ENCODE results near the gene ITPKA. TPM values are rescaled to one million over a fixed set of nuclear protein-coding genes. Genes with fewer than 3 reads are reported as not detected.
"Not testable (repeated sequence)": the region's sequence is repeated elsewhere in the genome, so short reads cannot be mapped to it uniquely, and the experiment has no call there.

Gene ITPKA
- polyA plus RNA-seq, 1 donor (not counting 4 experiments of a cell fraction or from before 2014, with no cell fraction given): 0.12 TPM

DNA sequence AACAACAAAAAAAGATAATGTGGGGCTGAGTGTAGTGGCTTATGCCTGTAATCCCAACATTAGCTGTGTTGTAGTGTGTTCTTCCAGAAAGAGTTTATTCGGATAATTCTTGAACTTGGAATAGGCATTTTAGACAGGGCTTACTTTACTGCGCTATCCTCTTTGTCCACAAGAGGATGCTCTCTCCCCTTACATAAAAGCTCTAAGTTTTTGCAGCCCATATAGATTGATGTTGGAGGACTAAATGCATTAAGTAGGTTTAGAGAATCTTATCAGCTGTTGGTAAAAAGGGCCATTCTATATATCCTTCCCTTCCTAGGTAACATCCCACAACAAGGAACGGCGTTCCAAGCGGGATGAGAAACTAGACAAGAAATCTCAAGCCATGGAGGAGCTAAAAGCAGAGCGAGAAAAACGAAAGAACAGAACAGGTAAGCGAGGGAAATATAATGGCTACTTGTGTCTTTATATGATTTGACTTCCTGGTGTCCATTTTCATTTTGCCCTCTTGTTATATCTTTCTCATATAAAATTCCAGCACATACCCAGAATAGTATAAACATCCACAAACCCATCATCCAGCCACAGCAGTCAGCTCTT, 27.8 kb upstream of the ITPKA start:
- H2AFZ ChIP-seq (ENCODE audit: control insufficient read depth, low read length): no peak overlapping the region
- no peaks in the 10 kb centered on the region for H3K4me1 ChIP-seq (ENCODE audit: control insufficient read depth, extremely low read depth, insufficient read depth, low read length)
- H3K4me2 ChIP-seq (ENCODE audit: control insufficient read depth, extremely low read depth, insufficient read depth, low read depth, low read length): no peak overlapping the region
- dilution Hi-C loops (cut with MboI; ENCODE audit: extremely low pct_ligation_motif_present, low sequenced_read_pairs): no loop called here
- no peaks in the 10 kb centered on the region for H3K9me3 ChIP-seq (ENCODE audit: control insufficient read depth, low read depth, low read length)
- FAIRE-seq (no peak), DNase-seq (ENCODE audit: low read depth, low spot score) (no peak)
- peaks cover 8 to 14% of the 10 kb centered on the region in 2 experiments for H3K36me3 ChIP-seq (ENCODE audit: control insufficient read depth in 2 of 2, extremely low read depth in 1 of 2, insufficient read depth in 2 of 2, low read length in 2 of 2)
- no peak for TF ChIP-seq EZH2 (IDR thresholded peaks at IDR 0.05; ENCODE audit: low read length)
- TF ChIP-seq CTCF (optimal IDR thresholded peaks at IDR 0.05 in 1 of 3, IDR thresholded peaks at IDR 0.05 in 1 of 3, conservative IDR thresholded peaks at IDR 0.05 in 1 of 3; ENCODE audit: extremely low read depth in 1 of 3, insufficient read depth in 2 of 3, low read length in 3 of 3): peak in 2 of 3 experiments; percentile 89 to 96
- no peaks in the 10 kb centered on the region for H3K27me3 ChIP-seq (ENCODE audit: control insufficient read depth, extremely low read depth, insufficient read depth, low read length)
- H3K4me3 ChIP-seq (ENCODE audit: control insufficient read depth in 2 of 3, extremely low read depth in 1 of 3, insufficient read depth in 2 of 3, low read depth in 1 of 3, low read length in 3 of 3): no peak overlapping the region
- H3K79me2 ChIP-seq (ENCODE audit: control insufficient read depth, insufficient read depth, low read length): peaks cover 2% of the 10 kb centered on the region
- no peaks in the 10 kb centered on the region for H3K9me1 ChIP-seq (ENCODE audit: control insufficient read depth, extremely low read depth, insufficient read depth, low read length)
- H4K20me1 ChIP-seq (ENCODE audit: control insufficient read depth, extremely low read depth, insufficient read depth, low read length): no peaks in the 10 kb centered on the region
- no peak overlapping the region for H3K27ac ChIP-seq (ENCODE audit: control insufficient read depth, insufficient read depth, low read length)
- H3K9ac ChIP-seq (ENCODE audit: control insufficient read depth, extremely low read depth, insufficient read depth, low read length): no peak overlapping the region

- no peak for FAIRE-seq
- Histone ChIP-seq H3K27ac (ENCODE audit: control insufficient read depth, insufficient read depth, low read length) (no peak overlapping the region), H3K9ac (ENCODE audit: control insufficient read depth, extremely low read depth, insufficient read depth, low read length) (no peak overlapping the region), H3K36me3 (ENCODE audit: control insufficient read depth in 2 of 2, extremely low read depth in 1 of 2, insufficient read depth in 2 of 2, low read length in 2 of 2) (peaks cover 9 to 20% of the 10 kb centered on the region in 2 experiments), H3K27me3 (ENCODE audit: control insufficient read depth, extremely low read depth, insufficient read depth, low read length) (no peaks in the 10 kb centered on the region), H3K9me1 (ENCODE audit: control insufficient read depth, extremely low read depth, insufficient read depth, low read length) (no peaks in the 10 kb centered on the region), H3K9me3 (ENCODE audit: control insufficient read depth, low read depth, low read length) (no peaks in the 10 kb centered on the region), H2AFZ (ENCODE audit: control insufficient read depth, low read length) (no peak overlapping the region), H3K4me3 (ENCODE audit: control insufficient read depth in 2 of 3, extremely low read depth in 1 of 3, insufficient read depth in 2 of 3, low read depth in 1 of 3, low read length in 3 of 3) (no peak overlapping the region), H3K4me1 (ENCODE audit: control insufficient read depth, extremely low read depth, insufficient read depth, low read length) (no peaks in the 10 kb centered on the region), H3K79me2 (ENCODE audit: control insufficient read depth, insufficient read depth, low read length) (peaks cover 2% of the 10 kb centered on the region), H4K20me1 (ENCODE audit: control insufficient read depth, extremely low read depth, insufficient read depth, low read length) (no peaks in the 10 kb centered on the region), H3K4me2 (ENCODE audit: control insufficient read depth, extremely low read depth, insufficient read depth, low read depth, low read length) (no peak overlapping the region)
- dilution Hi-C loops (cut with MboI; ENCODE audit: extremely low pct_ligation_motif_present, low sequenced_read_pairs): no loop called here
- TF ChIP-seq CTCF (optimal IDR thresholded peaks at IDR 0.05 in 1 of 3, IDR thresholded peaks at IDR 0.05 in 1 of 3, conservative IDR thresholded peaks at IDR 0.05 in 1 of 3; ENCODE audit: extremely low read depth in 1 of 3, insufficient read depth in 2 of 3, low read length in 3 of 3): no peak
- TF ChIP-seq EZH2 (IDR thresholded peaks at IDR 0.05; ENCODE audit: low read length): no peak
- no peak for DNase-seq (ENCODE audit: low read depth, low spot score)
Observed at GRCh38 chr15:41466711-41467110, 27.0 kb upstream of the ITPKA start.

- H3K4me2 ChIP-seq (ENCODE audit: control insufficient read depth, extremely low read depth, insufficient read depth, low read depth, low read length); H3K27me3 ChIP-seq (ENCODE audit: control insufficient read depth, extremely low read depth, insufficient read depth, low read length); H3K79me2 ChIP-seq (ENCODE audit: control insufficient read depth, insufficient read depth, low read length); H3K4me1 ChIP-seq (ENCODE audit: control insufficient read depth, extremely low read depth, insufficient read depth, low read length); H3K9ac ChIP-seq (ENCODE audit: control insufficient read depth, extremely low read depth, insufficient read depth, low read length); H3K9me3 ChIP-seq (ENCODE audit: control insufficient read depth, low read depth, low read length); DNase-seq (ENCODE audit: low read depth, low spot score); H3K27ac ChIP-seq (ENCODE audit: control insufficient read depth, insufficient read depth, low read length); H2AFZ ChIP-seq (ENCODE audit: control insufficient read depth, low read length); H4K20me1 ChIP-seq (ENCODE audit: control insufficient read depth, extremely low read depth, insufficient read depth, low read length); H3K4me3 ChIP-seq (ENCODE audit: control insufficient read depth in 2 of 3, extremely low read depth in 1 of 3, insufficient read depth in 2 of 3, low read depth in 1 of 3, low read length in 3 of 3); FAIRE-seq; dilution Hi-C loops (cut with MboI; ENCODE audit: extremely low pct_ligation_motif_present, low sequenced_read_pairs); H3K9me1 ChIP-seq (ENCODE audit: control insufficient read depth, extremely low read depth, insufficient read depth, low read length): not testable (repeated sequence)
- H3K36me3 ChIP-seq (ENCODE audit: control insufficient read depth in 2 of 2, extremely low read depth in 1 of 2, insufficient read depth in 2 of 2, low read length in 2 of 2): peaks cover 19 to 20% of the 10 kb centered on the region in 2 experiments
Observed at GRCh38 chr15:41469644-41470043, 24.0 kb upstream of the ITPKA start.

Measured in keratinocyte (primary cell).